ENCODE measurements around the gene SETD2.
"Not testable (repeated sequence)": the region's sequence is repeated elsewhere in the genome, so short reads cannot be mapped to it uniquely, and the experiment has no call there.

SETD2 gene

GRCh38 chr3:47034868-47035489 lies 128.9 kb downstream of the SETD2 start:
- DNase-seq (ENCODE audit: low spot score) = no peak

GRCh38 chr3:47031041-47031440 lies 132.9 kb downstream of the SETD2 start:
- DNase-seq (ENCODE audit: low spot score) = not testable (repeated sequence)

- DNase-seq (ENCODE audit: low spot score) = no peak
Measured at GRCh38 chr3:47028667-47029066, 135.2 kb downstream of the SETD2 start.

DNA sequence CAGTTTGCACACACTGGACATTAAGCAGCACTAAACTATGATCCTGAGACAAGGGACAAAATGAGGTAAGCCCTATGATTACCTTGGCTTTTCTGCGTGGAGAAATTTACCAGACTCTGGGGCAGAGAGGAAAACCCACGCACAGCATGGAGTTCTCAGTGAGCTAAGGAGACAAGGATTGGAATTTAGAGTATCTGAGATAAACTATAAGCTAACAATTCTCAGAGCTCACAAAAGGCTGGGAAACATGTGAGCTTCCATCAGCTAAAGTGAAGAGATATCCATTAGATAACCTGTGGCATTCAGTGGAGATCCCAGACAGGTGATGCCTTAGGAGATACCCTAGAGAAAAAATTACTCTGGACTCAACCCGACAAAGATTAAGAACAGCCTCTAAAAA lies 135.8 kb downstream of the SETD2 start:
- no peak for DNase-seq (ENCODE audit: low spot score)

DNA sequence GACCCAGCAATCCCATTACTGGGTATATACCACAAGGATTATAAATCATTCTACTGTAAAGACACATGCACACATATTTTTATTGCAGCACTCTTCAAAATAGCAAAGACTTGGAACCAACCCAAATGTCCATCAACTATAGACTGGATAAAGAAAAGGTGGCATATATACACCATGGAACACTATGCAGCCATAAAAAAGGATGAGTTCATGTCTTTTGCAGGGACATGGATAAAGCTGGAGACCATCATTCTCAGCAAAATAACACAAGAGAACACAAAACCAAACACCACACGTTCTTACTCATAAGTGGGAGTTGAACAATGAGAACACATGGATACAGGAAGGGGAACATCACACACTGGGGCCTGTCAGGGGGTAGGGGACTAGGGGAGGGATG lies 137.5 kb downstream of the SETD2 start:
- not testable (repeated sequence) for DNase-seq (ENCODE audit: low spot score)

GRCh38 chr3:47024932-47025331 lies 139.0 kb downstream of the SETD2 start:
- no peak for DNase-seq (ENCODE audit: low spot score)

DNA sequence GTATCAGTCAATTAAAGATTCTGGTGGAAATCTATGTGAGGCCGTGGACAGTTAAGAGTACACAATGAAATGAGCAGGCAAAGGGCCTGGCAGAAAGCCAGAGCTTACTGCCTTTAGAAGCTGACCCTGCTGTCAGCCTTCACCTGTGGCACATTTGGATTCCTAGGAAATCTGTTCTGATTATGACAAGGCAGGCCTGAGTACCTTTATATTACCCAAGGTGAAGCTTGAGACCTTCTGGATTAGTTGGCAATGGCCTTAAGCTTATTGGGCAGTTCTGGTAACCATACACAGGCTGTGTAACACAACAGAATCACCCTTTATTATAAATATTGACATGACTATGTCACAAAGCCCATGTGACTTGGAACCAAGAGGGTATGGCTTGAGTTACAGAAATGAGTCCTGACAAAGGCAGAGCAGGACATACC lies 141.3 kb downstream of the SETD2 start:
- DNase-seq (ENCODE audit: low spot score) = no peak

GRCh38 chr3:47020311-47020710 lies 143.6 kb downstream of the SETD2 start:
- no peak for DNase-seq (ENCODE audit: low spot score)

GRCh38 chr3:47019201-47019600 lies 144.7 kb downstream of the SETD2 start:
- no peak for DNase-seq (ENCODE audit: low spot score)

DNA sequence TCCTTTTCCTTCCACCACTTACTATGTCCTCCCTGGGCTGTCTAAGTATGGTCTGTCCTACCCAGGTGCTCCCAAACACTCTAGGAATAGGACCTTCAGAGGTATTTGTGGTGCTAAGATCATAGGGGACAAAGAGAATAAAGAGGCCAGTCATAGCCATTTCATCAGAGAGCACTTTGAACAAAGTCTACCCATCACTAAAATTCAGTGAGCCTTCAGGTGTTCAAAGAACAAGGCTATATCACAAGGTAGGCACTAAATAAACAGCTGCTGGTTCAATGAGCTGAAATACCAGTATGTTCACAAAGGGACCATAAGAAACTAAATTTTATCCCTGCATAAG lies 145.7 kb downstream of the SETD2 start:
- DNase-seq (ENCODE audit: low spot score) = no peak

DNA sequence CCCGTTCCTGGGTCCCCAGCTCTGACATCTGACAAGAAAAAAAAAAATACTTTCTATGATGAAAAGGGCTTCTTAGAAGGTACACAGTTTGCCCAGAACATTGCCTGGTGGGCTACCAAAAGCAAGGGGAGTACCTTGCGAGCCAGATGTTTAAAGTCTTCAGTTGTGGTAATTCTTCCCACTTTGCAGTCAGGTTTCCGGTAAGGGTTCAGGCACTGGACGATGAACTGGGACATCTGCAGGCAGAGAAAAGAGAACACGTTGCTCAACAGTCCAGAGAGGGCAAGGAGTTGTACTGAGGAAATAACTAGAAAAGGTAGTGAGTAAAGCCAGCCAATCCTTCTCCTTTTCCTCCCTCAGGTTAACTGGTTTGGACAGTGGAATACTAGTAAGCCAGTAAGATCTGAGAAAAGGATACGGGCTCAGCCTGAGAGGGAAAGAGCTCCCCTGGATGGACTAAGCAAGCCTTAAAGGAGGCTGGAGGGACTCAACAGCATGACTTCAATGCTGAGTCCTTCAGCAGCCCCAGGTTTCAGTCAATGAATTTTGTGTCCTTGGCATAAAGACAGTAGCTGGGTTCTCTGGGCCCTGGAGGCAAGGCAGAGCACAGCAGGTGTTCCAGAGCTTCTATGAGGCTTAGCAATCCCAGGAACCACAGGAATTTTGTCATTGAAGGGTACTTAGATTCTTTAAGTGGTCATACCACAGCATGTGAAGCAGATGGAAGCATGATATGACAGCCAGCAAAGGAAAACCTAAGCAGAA lies 146.2 kb downstream of the SETD2 start:
- no peak for DNase-seq (ENCODE audit: low spot score)

DNA sequence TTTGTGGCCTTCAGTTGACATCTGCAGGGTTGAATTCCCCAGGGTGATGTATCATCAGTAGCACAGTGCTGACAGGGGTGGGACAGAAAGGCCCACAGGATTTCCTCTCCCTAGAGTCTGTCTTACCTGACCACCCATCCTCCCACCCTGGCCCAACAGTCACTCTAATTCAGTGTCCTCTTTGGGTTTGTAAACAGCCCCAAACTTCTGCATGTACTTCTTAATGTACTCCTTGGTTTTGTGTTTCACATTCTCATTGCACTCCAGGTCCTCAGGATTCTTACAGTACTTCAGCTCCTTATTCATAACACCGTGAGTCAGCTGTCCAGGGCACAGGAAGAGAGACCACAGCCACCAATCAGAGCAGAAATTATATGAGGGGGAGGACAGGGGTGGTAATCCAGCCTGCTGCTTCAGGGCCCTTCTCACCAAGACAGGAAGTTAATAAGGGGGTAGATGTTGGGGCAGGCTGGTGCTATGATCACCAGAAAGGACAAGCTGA lies 146.9 kb downstream of the SETD2 start:
- peak; percentile 25 for DNase-seq (ENCODE audit: low spot score)

DNA sequence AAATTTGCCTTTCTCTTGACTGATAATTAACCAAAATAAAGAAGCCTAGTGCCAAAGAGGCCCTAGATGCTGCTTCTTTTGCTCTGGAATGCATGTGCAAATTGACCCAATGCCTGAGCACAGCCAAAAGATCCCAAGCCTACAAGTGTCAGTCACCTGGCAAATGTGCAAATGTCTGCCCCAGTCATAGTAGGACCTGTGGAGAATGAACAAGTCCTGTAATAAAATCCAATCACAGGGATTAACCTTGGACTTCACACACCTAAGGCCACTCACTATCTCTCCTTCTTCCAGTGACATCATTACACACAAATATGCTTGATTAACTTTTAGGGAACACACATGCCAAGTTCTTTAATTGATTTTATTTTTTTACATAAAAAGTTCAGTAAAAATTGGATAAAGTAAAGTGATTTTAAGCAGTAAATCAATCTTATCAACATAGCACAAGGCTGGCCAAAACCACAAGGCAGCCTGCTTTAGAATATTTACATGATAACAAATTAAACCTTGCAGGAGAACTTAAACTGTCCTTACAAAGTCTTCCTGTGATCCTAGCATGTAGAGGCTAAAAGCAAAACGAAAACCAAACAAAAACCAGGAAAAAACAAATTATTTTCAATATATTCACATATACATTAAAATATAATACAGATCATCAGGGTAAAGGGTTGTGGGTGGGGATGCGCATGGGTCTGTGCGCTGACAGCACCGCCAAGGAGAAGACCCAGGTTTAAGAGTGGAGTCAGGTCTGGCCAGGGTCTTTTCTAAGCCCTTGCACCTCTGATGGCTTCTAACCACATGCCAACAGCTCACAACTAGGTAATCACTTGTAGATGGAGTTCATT lies 147.6 kb downstream of the SETD2 start:
- DNase-seq (ENCODE audit: low spot score) = no peak

DNA sequence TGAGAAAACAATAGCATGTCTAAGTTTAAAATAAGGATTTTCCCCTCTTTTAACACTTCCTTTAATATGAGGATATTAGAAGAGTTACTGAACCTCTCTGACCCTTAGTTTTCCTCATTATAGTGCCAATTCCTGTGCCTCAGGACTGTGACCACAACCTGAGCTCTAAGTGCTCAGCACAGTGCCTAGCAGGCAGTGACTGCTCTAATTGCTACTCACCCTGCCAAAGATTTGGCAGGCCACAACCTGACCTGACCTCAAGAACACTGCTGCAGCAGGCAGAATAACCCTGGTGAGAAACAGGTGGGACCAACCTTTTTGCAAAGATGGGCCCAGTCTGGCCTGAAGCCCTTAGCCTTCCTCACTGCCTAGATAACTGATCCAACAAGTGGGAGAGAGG lies 148.8 kb downstream of the SETD2 start:
- DNase-seq (ENCODE audit: low spot score) = no peak

GRCh38 chr3:47014036-47014435 lies 149.9 kb downstream of the SETD2 start:
- DNase-seq (ENCODE audit: low spot score) = no peak

DNA sequence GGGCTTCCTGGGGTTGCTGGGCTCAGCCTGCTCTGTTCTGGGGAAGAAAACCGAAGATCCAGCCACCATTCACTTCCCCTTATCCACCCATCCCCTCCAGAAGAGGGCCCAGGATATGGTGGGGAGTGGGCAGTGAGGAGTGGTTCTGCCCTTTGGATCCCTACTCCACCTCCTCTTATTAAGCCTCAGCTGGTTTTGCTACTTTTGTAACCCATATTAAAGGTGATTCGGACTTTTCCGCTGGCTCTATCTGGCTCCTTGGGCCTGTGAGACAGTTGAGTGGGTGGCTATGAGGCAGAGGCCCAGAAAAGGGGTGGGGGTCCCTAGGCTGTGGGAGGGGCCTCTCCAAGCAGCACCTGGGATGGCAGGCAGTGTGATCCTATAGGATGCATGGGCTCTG lies 150.7 kb downstream of the SETD2 start:
- DNase-seq (ENCODE audit: low spot score) = no peak

DNA sequence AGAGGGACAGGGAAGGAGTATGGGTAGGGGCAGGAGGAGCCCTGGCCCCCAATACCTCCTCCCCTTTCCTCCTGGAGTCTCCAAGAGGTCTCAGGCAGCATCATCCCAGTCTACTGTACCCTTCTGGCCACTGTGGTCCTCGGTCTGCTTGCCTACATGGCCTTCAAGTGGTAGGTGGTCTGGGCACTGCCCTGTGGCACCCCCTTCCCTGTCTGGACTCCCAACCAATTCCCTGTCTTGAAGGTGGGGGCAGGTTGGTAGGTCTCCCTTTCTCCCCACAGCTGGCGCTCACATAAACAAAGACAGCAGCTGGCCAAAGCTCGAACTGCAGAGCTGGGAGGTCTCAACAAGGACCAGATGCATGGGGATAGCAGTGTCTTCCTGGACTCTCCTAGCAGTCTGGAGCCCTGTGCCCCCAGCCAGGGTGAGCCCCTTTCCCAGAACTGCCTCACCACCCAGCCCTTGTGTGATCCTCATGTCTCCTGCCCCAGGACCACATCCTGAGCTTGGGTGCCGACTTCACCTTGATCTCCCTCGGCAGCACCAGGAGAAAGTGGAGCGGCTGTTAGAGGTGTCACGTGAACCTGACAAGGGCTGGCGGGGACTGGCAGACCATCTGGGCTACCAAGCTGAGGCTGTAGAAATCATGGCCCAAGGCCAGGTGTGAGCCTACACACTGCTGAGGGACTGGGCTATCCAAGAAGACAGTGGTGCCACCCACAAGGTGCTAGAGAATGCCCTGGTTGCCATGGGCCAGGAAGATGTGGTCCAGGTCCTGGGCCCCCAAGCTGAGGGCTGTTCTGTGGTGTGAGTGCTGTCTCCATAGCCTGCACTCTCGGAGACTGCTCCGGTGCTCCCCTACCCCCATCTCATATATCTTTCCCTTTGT lies 151.3 kb downstream of the SETD2 start:
- DNase-seq (ENCODE audit: low spot score) = no peak

DNA sequence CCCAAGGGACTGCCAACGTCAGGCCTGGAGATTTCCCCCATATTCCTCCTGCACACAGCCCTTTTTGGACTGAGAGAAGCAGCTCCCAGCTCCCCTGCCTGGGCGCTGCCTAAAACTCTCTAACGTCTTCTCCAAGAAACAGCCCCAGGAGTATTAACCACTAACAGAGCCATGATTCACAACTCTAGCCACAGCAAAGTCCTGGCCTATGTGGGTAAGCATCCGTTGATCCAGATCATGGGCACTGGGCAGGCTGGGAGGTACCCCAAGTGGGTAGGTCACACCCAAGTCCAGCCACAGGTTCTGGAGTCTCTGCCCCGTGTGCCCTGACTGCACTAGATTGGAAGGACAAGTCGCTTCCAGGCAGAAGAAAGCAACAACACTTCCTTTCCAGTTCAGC lies 152.5 kb downstream of the SETD2 start:
- DNase-seq (ENCODE audit: low spot score) = no peak

- DNase-seq (ENCODE audit: low spot score) = no peak
Measured at GRCh38 chr3:47010910-47011309, 153.0 kb downstream of the SETD2 start.

- DNase-seq (ENCODE audit: low spot score) = no peak
Measured at GRCh38 chr3:47010111-47010712, 153.7 kb downstream of the SETD2 start.
